HG03460 (cell line): ENCODE results near the gene CORO1C.
"Not testable (repeated sequence)": the region's sequence is repeated elsewhere in the genome, so short reads cannot be mapped to it uniquely, and the experiment has no call there.

Source experiments
- ATAC-seq: cut with Tn5 transposase; IDR thresholded peaks from one replicate; pipeline ENCODE4 v1.9.1; 2021; ENCODE audit not compliant: unreplicated experiment

The CORO1C gene

DNA sequence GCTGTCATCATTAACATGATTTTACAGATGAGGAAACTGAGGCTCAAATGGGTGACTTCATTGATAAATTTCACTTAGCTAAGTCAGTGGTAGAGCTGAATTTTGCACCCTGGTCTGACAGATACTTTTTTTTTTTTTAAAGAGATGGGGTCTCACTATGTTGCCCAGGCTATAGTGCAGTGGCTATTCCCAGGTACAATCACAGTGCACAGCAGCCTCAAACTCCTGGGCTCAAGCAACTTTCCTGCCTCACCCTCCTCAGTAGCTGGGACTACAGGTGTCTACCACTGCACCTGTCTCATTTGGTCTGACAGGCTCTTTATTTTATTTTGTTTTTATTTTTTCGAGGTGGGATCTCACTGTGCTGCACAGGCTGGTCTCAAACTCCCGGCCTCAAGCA is 24.2 kb upstream of the CORO1C start:
- ATAC-seq, result no peak

- no peak for ATAC-seq
These were observed 22.7 kb upstream of the CORO1C start for GRCh38 chr12:108753976-108754375.

DNA sequence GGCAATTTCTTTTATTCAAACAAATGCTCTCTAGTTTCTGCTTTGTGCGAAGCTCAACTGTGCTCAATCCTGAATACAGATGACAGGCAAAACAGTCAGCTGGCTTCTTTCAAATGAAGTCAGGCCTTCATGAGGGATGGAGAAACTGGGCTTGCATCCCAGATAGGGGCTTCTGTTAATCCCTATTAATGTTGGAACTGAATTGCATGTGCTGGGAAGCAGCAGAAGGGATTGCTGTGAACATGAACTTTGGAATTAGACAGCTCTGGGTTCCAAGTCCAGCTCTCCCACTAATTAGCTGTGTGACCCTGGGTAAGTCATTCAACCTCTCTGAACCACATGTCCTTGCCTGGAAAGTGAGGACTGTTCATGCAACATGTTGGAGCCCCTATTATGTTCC is 21.1 kb upstream of the CORO1C start:
- no peak for ATAC-seq

DNA sequence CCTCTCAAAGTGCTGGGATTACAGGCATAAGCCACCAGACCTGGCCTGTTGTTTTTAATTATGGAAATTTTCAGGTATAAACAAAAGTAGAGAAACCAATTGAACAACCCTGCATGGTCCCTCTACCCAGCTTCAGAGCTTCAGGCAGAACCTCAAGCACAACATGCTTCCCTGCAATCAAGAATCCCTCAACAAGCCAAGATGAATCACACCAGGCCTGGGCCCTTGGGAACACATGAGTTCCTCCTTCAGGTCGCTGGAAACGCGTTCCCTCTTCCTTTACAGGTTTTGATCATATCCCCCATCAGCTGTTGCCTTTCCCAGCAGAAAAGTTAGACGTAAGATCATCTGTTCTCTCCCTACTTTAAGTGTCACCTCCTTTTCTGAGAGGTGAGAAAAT is 20.5 kb upstream of the CORO1C start:
- ATAC-seq, result no peak

DNA sequence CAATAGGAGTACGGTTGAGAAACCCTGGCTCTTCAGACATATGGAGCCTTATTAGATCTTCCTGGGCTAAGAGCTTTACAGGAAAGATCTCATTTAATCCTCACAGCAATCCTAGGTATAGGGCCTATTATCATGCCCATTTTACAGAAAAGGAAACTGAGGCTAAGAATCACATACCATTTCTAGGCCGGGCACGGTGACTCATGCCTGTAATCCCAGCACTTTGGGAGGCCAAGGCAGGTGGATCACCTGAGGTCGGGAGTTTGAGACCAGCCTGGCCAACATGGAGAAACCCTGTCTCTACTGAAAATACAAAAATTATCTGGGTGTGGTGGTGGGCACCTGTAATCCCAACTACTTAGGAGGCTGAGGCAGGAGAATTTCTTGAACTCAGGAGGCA is 19.7 kb upstream of the CORO1C start:
- ATAC-seq, result not testable (repeated sequence)

- ATAC-seq, result no peak
These were observed 19.2 kb upstream of the CORO1C start for GRCh38 chr12:108750526-108750925.

DNA sequence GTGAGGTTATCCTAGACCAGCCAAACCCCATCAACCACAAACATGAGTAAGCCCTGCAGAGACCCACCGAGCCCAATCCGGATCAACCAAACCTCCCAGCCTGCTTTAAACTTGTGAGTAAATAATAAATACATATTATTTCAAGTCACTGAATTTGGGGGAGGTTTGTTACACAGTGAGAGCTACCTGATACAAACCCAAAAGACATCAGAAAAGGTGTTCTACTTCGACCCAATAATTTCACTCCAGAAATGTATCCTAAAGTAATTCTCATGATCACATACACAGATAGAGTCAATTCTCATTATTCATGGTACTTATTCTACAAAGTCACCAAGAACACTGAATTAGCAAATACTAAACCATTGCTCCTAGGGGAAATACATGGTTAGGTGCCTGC is 16.2 kb upstream of the CORO1C start:
- no peak for ATAC-seq

- ATAC-seq, result no peak
These were observed 14.3 kb upstream of the CORO1C start for GRCh38 chr12:108745641-108746040.

DNA sequence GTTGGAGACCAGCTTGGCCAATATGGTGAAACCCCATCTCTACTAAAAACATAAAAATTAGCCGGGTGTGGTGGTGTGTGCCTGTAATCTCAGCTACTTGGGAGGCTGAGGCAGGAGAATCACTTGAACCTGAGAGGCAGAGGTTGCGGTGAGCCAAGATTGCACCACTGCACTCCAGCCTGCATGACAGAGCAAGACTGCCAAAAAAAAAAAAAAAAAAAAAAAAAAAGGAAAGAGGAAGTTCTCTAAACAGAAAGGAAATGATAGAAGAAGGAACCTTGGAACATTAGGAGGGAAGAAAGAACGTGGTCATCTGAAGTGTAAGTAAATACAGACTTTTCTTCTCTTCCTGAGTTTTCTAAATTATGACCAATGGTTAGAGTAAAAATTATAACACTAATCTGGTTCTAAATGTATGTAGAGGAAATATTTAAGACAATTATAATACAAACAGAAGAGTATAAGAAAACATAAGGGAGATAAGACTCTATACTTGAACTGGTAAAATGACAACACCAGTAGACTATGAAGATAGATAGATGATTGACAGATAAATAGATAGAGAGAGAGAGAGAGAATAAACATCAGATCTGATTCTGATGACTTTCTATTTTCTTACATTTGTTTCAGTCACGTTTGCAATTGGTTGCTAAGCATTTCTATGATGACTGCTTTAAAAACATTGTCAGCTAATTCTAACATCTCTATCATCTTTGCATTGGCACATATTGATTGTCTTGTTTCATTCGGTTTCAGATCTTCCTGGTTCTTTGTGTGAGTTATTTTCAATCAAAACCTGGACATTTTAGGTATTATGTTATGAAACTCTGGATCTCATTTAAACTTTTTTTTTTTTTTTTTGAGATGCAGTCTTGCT is 12.9 kb upstream of the CORO1C start:
- no peak for ATAC-seq

DNA sequence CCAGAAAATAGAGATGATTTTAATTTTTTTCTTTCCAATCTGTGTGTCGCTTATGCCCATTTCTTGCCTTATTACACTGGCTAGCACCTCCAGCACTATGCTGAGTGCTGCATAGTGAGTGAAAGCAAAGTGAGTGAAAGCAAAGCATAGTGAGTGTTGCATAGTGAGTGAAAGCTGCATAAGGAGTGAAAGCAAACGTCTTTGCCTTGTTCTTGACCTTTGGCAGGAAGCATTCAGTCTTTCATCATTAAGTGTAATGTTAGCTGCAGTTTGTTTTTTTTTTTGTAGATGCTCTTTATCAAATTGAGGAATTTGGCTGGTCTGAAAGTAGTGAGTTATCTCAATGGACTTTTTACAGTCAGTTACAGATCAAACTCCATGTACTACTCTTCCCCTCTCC is 6.9 kb upstream of the CORO1C start:
- no peak for ATAC-seq

DNA sequence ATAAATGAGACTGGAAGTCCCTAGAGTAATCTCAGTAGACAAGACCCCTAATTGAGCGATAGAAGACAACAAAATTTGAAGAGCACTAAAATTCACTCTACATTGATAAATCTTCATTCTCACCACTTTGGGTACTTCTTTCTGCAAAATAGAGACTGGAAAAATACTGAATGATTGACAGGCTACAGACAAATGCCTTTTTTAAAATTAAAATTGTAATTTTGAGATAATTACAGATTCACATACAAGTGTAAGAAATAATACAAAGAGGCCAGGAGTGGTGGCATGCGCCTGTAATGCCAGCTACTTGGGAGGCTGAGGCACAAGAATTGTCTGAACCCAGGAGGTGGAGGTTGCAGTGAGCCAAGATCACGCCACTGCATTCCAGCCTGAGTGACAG is 4.5 kb upstream of the CORO1C start:
- ATAC-seq, result no peak

DNA sequence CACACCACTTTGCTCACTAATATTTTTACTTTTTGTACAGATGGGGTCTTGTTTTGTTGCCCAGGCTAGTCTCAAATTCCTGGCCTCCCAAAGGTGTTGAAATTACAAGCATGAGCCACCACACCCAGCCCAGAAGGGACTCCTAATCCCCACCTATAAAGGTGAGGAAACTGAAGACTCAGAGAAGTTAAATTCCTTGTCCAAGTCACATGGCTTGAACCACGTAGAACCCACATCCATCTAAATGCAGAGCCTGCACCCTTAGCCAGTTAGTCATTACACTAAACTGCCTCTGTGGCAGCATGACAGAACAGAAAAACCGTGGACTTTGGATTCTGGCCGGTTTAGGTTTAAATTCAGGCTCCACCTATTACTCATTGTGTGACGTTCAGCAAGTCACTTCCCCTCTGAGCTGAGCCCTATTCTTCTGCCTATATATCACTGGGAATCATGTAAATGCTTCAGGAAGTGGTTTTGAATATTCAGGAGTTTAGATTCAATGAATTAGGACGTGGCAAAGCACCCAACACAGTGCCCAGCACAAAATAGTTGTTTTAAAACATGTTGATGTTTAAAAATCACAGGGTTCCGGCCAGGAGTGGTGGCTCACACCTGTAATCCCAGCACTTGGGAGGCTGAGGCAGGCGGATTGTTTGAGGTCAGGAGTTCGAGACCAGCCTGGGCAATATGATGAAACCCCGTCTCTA is 3.0 kb upstream of the CORO1C start:
- ATAC-seq, result no peak

- not testable (repeated sequence) for ATAC-seq
These were observed 1.9 kb upstream of the CORO1C start for GRCh38 chr12:108733230-108733531.

DNA sequence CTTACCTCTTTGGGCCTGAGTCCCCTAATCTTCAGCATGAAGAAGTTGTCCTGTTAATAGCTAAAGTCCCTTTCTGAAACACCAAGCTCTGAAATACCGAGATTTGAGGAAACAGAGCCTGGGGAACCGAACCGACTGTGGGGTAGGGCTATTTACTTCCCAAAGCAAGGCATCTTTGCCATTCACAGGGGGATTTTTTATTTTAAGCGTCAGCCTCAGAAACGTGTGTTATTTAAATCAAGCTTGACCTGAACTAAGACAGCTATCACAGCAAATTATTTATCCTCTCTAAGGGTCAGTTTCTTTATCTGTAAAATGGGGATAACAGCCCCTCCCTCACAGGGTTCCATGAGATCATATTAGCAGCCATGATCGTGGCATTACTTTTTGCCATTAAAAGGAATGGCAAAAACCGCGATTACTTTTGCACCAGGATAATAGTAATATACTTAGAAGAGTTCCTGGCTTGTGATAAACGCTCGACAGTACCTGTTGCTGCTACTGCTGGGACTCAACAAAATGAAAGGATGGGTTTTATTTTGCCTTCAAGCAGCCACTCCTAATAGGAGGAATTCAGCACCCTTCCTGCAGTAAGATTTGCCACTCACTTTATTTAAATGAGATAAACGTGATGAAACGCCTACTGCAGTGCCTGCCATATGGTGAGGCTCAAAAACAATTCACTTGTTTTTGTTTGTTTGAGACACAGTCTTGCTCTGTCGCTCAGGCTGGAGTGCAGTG is 1.3 kb upstream of the CORO1C start:
- no peak for ATAC-seq

- peak; percentile 43 for ATAC-seq
These were observed 646 bp upstream of the CORO1C start for GRCh38 chr12:108731866-108732461.

DNA sequence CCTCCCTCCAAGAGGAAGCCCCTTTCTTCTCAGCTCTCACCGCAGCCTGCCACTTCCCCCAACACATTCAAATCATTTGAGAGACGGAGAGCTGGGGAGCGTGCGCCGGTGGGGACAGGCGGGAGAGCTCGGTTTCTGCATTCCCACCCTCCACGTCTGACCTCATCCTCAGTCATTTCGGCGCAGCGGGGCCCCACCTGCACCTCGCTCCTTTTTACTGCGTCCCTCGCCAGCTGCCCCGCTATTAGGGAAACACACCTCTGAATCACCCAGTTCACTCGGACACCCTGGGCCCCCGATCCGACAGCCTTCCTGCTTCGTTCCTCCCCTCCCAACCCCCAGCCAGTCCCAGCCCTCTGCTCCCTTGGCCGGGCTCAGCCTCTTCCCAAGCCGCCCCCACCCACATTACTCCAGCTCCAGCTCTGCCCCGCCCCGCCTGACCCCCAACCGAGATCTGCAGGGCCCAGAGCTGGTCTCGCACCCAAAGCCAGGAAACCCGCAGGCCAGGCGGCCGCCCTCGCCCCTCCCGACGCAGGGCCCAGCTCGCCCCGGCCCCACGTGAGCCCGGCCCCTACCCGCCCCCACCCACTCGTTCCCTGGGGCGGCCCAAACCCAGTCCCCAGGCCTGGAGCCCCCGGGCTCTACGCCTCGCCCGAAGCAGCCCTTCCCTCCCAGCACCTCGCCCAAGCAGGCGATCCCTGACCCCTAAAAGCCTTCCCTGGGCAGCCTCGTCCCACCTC is 783 bp downstream of the CORO1C start:
- ATAC-seq, result peak; percentile 28

DNA sequence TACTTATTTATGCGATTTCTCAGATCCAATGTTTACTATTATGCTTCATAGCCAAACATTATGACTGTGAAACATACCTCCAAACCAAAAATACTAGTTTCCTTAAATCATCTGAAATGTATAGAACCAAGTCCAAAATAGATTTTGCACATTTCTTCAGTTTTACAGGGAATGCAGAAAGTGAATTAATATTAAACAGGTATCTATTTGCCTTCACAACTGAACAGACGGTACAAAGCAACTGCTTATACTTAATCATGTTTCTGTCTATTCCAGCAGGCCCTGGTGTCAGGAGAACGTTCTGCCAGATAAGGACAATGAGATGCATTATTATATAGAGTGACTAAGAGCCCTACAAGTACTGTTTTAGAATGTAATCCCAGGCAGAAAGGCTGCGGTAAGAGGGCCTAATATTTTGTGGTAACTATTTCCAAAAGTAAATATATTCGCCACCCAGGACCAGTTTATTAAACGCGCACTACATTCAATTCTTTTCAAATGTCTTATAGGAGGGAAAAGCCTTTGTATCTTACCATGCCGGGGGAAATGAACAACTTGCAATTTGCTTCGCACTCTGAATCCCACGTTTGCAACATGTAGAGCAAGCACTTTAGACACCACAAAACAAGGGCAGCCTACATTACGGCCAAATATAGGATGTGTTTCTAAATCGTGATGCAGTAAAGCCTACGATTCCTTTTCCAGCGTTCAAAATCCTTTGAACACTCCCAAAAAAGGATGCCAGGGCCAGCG is 1.5 kb downstream of the CORO1C start:
- no peak for ATAC-seq

GRCh38 chr12:108728820-108729611 is 2.3 kb downstream of the CORO1C start:
- ATAC-seq, result no peak
